ENCODE results near the gene RTN4RL1.

The RTN4RL1 gene

DNA sequence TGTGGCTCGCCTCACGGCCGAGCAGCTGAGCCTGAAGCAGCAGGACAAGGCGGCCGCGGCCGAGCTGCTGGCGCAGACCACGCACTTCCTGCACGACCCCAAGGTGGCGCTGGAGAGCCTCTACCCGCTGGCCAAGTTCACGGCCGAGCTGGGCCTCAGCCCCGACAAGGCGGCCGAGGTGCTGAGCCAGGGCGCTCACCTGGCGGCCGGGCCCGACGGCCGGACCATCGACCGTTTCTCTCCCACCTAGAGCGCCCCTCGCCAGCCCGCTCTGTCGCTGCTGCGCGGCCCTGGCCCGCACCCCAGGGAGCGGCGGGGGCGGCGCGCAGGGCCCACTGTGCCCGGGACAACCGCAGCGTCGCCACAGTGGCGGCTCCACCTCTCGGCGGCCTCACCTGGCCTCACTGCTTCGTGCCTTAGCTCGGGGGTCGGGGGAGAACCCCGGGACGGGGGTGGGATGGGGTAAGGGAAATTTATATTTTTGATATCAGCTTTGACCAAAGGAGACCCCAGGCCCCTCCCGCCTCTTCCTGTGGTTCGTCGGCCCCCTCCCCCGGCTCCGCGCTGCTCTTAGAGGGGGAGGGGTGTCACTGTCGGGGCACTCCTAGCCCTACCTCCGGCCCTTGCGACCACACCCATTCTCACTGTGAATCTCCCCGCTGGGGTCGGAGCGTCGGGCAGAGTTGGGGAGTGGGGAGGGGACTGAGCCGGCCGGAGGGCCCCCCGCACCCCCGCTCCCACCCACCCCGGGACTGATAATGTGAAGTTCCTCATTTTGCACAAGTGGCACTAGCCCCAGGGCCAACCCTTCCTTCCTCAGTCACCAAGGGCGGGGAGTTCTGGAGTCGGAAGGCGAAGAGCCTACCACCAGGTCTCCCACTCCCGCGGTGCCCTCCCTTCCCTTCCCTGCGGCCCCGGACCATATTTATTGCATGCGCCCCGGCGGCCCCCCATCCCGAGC, 33.7 kb upstream of the RTN4RL1 start:
- no peak for DNase-seq

DNA sequence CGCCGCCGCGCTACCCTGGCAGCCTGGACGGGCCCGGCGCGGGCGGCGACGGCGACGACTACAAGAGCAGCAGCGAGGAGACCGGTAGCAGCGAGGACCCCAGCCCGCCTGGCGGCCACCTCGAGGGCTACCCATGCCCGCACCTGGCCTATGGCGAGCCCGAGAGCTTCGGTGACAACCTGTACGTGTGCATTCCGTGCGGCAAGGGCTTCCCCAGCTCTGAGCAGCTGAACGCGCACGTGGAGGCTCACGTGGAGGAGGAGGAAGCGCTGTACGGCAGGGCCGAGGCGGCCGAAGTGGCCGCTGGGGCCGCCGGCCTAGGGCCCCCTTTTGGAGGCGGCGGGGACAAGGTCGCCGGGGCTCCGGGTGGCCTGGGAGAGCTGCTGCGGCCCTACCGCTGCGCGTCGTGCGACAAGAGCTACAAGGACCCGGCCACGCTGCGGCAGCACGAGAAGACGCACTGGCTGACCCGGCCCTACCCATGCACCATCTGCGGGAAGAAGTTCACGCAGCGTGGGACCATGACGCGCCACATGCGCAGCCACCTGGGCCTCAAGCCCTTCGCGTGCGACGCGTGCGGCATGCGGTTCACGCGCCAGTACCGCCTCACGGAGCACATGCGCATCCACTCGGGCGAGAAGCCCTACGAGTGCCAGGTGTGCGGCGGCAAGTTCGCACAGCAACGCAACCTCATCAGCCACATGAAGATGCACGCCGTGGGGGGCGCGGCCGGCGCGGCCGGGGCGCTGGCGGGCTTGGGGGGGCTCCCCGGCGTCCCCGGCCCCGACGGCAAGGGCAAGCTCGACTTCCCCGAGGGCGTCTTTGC, 32.8 kb upstream of the RTN4RL1 start:
- DNase-seq, result no peak

DNA sequence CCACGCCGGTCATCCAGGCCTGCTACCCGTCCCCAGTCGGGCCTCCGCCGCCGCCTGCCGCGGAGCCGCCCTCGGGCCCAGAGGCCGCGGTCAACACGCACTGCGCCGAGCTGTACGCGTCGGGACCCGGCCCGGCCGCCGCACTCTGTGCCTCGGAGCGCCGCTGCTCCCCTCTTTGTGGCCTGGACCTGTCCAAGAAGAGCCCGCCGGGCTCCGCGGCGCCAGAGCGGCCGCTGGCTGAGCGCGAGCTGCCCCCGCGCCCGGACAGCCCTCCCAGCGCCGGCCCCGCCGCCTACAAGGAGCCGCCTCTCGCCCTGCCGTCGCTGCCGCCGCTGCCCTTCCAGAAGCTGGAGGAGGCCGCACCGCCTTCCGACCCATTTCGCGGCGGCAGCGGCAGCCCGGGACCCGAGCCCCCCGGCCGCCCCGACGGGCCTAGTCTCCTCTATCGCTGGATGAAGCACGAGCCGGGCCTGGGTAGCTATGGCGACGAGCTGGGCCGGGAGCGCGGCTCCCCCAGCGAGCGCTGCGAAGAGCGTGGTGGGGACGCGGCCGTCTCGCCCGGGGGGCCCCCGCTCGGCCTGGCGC, 32.1 kb upstream of the RTN4RL1 start:
- no peak for DNase-seq

DNA sequence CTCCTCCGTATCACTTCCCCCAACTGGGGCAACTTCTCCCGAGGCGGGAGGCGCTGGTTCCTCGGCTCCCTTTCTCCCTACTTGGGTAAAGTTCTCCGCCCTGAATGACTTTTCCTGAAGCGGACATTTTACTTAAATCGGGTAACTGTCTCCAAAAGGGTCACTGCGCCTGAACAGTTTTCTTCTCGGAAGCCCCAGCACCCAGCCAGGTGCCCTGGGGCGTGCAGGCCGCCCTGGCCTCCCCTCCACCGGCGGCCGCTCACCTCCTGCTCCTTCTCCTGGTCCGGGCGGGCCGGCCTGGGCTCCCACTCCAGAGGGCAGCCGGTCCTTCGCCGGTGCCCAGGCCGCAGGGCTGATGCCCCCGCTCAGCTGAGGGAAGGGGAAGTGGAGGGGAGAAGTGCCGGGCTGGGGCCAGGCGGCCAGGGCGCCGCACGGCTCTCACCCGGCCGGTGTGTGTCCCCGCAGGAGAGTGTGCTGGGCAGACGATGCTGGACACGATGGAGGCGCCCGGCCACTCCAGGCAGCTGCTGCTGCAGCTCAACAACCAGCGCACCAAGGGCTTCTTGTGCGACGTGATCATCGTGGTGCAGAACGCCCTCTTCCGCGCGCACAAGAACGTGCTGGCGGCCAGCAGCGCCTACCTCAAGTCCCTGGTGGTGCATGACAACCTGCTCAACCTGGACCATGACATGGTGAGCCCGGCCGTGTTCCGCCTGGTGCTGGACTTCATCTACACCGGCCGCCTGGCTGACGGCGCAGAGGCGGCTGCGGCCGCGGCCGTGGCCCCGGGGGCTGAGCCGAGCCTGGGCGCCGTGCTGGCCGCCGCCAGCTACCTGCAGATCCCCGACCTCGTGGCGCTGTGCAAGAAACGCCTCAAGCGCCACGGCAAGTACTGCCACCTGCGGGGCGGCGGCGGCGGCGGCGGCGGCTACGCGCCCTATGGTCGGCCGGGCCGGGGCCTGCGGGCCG, 31.4 kb upstream of the RTN4RL1 start:
- no peak for DNase-seq

DNA sequence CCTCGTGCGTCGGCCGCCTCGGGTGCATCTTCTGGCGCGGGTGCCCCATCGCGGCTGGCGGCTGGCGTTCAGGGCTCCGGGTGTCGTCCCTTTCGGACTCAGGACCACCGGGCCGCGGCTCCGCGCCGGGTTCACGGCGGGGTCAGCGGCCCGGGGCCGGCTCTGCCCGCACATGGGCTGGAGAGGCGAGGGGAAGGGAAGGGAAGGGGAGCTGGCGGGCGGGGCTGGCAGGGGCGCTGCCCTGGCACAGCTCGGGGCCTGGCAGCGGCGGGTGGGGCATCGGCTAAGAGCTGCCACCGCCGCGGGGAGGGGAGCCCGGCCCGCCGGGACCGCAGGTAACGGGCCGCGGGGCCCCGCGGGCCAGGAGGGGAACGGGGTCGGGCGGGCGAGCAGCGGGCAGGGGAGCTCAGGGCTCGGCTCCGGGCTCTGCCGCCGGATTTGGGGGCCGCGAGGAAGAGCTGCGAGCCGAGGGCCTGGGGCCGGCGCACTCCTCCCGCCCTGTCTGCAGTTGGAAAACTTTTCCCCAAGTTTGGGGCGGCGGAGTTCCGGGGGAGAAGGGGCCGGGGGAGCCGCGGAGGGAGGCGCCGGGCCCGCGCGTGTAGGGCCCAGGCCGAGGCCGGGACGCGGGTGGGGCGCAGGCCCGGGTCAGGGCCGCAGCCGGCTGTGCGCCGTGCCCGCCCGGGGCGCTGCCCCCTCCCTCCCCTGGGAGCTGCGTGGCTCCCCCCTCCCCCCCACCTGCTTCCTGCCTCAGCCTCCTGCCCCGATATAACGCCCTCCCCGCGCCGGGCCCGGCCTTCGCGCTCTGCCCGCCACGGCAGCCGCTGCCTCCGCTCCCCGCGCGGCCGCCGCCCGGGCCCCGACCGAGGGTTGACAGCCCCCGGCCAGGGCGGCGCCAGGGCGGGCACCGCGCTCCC, 30.4 kb upstream of the RTN4RL1 start:
- DNase-seq, result no peak

DNA sequence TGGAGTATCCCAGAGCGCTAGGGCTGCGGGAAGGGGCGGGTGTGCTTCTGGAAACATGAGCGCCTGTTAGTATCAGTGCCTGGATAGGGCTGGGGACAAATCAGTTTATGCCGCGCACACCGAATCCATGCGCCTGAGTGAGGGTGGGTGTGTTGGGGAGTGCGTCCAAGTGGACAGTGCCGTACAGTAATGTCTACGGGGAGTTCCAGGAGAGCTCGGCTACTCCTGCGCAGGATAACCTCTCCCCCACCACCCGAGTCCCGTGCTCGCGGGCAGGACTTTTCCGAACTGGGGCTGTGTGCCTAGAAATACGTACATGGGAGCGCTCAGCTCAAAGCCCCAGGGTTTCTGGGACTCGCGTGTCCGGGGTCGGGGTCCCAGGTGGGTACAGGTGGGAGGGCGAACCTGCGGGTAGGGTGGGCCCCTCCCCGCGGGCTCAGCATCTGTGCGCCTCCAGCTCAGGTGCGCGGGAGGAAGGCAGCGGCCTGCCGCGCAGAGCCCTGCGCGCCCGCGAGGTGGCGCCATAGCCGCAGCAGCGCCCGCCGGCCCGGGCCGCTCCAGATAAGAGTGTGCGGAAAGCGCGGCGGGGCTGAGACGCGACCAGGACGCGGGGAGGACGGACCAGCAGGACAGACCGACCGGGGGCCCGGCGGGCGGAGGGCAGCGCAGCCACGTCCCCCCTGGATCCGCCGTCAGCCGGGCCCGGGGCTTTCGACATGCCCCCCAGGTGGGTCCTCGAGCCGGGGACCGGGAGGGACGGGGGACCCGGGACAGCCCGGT, 29.6 kb upstream of the RTN4RL1 start, which contains the start of gene HIC1:
TSS of gene HIC1 (plus strand) at position 592 of the 780 bp plus-strand sequence. CDS start 1,588 bp downstream, outside the sequence.
- DNase-seq, result peak; percentile 42

DNA sequence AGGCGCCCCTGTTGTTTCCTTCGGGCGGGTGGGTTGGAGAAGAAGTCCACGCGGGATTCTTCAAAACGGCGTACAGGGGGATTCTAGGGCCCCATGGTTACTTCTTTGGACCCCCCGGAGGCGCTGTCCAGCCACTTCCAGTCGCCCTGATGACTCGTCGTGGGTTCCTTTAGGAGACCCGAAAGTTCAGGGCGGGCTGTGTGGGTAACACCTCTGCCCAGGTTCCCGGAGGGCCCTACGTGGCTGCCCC, 29.1 kb upstream of the RTN4RL1 start:
- DNase-seq, result no peak

DNA sequence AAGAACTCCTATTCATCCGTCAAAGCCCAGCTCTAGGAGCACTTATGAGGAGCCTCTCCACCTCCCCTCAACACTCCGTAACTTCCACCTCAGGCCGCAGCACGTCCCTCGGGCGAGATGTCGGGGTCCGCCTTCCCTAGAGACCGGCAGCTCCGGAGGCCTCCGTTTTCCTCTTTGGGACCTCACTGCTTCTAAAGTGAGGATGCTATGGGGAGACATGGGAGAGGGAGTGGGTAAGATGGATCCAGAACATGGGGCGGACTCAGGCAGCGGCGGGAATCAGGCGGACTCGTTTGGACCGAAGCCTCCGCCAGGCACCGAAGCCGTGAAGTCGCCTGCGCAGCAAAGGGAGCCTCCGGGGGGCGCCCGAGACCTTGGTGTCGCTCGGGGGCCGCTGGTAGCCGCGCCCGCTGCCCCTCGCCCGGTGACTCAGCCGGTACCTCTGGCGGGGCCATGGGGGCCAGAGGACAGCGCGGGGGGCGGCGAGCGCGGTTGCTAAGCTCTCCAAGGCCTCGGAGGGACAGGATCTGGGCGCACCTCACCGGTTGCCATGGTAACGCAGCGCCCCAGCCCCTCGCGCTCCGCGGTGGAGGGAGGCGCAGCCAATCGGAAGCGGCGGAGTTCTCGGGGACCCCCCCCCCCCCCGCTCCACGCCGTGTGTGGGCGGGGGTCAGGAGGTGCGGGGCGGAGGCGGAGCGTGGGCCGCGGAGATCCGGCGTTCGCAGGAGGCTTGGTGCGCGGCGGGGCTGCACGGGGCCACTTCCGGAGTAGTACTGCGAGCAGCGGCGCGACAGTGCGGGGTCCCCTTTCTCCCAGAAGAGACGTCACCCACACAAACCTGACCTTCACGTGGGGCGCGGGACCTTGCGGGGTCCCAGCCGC, 28.5 kb upstream of the RTN4RL1 start:
- peak; percentile 51 for DNase-seq

DNA sequence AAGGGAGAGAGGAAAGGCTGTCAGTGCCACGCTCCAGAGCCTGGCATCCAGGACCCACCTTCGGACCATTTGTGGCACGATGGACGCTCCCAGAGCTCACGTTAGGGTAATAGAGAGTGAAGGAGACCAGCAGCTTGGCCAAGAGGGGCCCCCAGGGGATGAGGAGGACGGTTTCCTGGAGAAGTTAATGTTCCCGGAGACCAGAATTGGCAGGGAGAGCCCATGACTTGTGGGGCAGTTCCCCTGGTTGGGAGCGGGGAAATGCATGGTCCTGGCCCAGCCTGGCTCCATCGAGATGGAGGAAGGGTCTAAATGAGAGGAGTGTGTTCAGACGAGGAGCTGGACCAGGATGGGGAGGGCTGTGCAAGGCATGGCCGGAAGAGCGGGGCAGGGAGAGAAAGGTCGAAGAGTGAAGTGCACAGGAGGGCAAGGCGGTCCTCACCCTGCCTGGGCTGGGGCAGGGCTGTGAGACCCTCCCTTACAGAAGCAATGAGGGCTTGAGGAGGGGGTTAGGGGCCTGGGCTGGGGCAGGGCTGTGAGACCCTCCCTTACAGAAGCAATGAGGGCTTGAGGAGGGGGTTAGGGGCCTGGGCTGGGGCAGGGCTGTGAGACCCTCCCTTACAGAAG, 26.9 kb upstream of the RTN4RL1 start:
- no peak for DNase-seq

DNA sequence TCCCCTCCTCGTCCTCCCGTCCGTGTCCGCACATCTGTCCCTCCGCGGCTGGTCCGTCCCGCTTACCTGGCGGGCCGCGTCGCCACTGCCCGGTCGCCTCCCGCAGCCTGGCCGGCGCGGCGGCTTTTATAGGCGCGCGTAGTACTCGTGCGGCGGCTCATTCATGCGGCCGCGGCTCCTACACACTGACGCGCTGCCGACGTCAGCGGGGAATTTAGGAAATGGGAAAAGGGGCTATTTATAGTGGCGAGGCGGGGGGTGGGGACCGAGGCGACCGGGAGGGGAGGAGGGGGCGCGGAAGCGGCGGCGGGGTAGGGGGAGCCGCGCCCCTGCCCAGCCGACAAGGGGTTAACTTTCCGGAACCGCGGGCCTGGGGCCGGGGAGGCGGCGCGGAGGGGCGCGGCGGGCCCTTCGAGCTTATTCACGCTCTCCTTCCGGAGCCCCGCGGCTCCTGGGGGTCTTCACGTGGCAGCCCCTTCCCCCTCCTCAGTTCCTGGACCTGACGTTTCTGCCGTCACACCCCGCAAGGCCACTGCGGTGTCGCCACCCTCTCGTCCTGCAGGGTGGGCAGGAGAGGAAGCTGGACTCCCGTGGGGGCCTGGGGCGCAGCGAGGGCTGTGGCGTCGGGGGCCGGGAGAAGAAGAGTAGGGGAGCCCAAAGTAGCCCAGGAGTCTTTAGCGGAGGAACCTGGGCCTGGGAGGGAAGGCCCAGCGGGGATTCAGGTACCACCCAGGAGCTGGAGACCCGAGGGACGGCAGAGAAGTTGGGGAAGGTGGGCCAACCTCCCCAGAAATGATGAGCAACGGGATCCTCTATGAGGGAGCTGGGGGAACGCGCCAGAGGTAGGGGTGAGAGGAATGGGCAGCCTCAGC, 26.2 kb upstream of the RTN4RL1 start:
- DNase-seq, result peak; percentile 37

DNA sequence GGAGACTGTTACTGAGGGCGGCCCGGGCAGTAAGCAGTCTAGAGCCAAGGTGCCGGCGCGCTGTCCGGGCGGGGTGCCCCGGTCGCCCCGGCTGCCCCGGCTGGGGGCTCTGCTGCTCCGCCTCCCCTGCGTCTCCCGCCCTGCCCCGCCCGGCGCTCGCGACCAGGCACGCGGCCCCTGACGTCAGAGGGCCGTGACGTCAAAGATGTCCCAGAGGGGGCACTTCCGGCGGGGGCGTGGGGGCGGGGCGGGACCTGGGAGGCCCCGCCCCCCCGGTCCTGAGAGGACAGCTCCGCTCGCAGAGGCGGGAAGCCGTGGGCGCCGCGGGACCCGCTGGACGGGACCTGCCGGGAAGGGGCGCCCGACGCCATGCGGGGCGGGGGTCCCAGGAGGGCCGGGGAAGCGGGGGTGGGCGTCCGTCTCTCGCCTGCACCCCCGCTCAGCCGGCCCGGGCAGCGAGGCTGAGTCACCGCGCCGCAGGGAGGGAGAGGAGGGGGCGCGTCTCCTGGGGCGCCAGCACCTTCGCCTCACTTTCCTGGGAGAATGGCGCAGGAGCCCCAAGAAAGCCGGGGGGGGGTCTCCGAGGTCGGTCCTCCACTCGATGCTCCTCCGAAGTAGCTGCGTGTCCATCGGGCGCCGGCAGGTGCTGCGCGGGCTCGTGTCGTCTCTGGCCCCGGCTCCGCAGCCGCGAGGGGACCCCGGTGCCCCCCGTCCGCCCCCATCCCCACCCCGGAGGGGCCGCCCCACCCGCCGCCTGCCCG, 25.3 kb upstream of the RTN4RL1 start:
- DNase-seq, result peak; percentile 83

DNA sequence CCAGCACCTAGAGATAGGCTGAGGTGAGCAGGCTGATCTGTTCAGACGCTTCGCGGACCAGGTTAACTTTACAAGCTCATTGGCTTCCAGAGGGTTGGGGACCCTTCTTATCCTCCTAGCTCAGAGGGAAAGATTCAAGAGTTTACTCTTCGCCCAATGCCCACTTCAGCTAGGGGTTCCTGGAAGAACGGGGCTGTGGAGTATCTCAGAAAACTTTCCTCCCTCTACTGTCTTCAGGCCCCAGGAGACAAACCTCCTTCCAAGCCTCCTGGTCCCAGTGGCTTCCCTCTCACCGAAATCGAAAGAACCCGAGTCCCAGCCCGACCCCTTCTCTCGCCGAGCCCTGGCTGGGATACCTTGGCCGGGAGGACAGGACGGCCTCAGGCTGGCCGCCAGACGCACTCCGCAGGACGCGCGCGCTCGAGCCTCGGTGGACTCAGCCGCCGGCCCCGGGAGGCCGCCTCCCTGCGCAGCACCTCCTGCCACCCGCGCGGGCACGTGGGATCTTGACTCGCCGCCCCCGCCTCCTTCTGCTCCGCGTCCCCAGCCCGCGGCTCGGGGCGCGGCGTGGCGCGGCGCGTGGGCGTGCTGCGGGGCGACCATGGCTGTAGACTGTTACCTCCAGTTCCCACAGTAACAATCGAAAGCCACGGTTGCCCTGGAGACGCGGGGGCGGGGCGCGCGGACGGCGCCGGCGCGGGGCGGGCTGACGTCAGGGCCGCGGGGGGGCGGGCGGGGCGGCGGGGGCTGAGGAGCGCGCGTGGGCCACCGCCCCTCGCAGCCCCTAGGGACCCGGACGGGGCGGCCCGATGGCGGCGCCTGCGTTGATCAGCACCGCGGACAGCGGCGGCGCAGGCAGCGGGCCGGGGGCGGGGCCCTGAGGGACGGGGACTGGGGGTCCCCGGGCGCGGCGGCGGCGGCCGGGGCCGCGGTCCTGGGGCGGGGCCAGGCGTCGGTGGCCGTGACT, 24.5 kb upstream of the RTN4RL1 start:
- DNase-seq, result peak; percentile 75

DNA sequence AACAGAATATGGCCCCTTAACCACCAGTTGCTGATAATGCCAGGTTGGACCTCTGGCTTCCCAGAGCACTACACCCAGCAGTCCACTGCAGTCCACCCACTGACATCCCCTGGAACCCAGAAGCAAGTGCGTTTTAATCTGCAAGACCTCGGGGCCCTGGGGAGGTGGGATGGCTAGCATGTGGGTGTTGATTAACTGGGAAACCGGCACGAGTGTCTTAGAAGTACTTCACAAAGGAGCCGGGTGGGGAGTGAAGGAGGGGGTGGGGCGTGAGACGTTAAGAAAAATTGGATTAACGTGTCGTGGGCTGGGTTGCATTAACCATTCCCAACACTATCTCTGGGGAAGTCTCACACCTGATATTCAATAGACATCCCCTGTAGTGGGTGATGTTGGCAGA, 23.7 kb upstream of the RTN4RL1 start:
- DNase-seq, result no peak

DNA sequence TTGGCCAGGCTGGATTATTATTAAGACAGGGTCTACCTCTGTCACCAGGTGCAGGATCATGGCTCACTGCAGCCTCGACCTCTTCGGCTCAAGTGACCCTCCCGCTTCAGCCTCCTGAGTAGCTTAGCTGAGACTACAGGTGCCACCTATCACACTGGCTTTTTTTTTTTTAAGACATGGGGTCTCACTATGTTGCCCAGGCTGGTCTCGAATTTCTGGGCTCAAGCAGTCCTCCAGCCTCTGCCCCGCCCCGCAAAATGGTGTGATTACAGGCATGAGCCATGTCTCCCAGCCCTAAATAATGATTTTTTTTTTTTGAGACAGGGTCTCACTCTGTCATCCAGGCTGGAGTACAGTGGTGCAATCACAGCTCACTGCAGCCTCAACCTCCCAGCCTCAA, 22.5 kb upstream of the RTN4RL1 start:
- no peak for DNase-seq

DNA sequence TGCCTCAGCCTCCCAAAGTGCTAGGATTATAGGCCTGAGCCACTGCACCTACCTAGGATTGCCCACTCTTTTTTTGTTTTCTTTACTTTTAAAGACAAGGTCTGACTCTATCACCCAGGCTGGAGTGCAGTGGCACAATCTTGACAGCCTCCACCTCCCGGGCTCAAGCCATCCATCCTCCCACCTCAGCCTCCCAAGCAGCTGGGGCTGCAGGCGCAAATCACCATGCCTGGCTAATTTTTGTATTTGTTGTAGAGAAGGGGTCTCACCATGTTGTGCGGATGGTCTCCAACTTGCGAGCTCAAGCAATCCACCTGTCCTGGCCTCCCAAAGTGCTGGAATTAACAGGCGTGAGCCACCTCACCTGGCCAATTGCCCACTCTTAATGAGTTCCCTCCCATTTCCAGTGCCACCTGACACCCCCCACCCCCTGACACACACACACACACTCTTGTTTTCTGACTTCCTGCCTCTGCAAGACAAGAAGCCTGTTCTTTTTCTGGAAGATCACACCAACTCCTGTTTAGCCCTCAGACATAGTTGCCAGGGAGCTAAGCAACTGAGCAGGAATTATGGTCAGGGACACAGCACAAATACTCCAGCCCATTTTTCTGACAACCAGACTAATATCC, 19.2 kb upstream of the RTN4RL1 start:
- no peak for DNase-seq
